Activated naive CD8-positive, alpha-beta T cell (primary cell): ENCODE results near the gene ZNF775.

Experiments used
- H3K27ac Mint-ChIP-seq: one replicate; pipeline ENCODE4 v1.8.0; 2021; ENCODE audit warnings: mixed read lengths
- H3K27me3 Mint-ChIP-seq: one replicate; pipeline ENCODE4 v1.8.0; 2021; ENCODE audit warnings: mixed read lengths
- H3K36me3 Mint-ChIP-seq: one replicate; pipeline ENCODE4 v1.8.0; 2021; ENCODE audit warnings: mixed read lengths
- H3K4me1 Mint-ChIP-seq: one replicate; pipeline ENCODE4 v1.8.0; 2021; ENCODE audit warnings: low read depth, mixed read lengths
- H3K4me3 Mint-ChIP-seq: one replicate; pipeline ENCODE4 v1.8.0; 2021; ENCODE audit warnings: mild to moderate bottlenecking, mixed read lengths
- H3K9me3 Mint-ChIP-seq: one replicate; pipeline ENCODE4 v1.8.0; 2021; ENCODE audit warnings: low read depth, mixed read lengths

Gene ZNF775

GRCh38 chr7:150393325-150393724 is 14.2 kb downstream of the ZNF775 start:
- peaks cover 4% of the 10 kb centered on the region for H3K4me1 Mint-ChIP-seq
- H3K27me3 Mint-ChIP-seq = no peaks in the 10 kb centered on the region
- no peak overlapping the region for H3K27ac Mint-ChIP-seq
- no peak overlapping the region for H3K4me3 Mint-ChIP-seq
- peaks cover 6% of the 10 kb centered on the region for H3K36me3 Mint-ChIP-seq
- H3K9me3 Mint-ChIP-seq = no peaks in the 10 kb centered on the region

- Mint-ChIP-seq H3K27ac (no peak overlapping the region), H3K4me1 (peaks cover 6% of the 10 kb centered on the region), H3K9me3 (no peaks in the 10 kb centered on the region), H3K27me3 (no peaks in the 10 kb centered on the region), H3K36me3 (no peaks in the 10 kb centered on the region), H3K4me3 (no peak overlapping the region)
Measured at GRCh38 chr7:150396426-150396825, 17.3 kb downstream of the ZNF775 start.

- Mint-ChIP-seq H3K9me3 (no peaks in the 10 kb centered on the region), H3K27me3 (no peaks in the 10 kb centered on the region), H3K4me1 (peaks cover 7% of the 10 kb centered on the region), H3K27ac (no peak overlapping the region), H3K36me3 (no peaks in the 10 kb centered on the region), H3K4me3 (no peak overlapping the region)
Measured at GRCh38 chr7:150396851-150397260, 17.7 kb downstream of the ZNF775 start.

- Mint-ChIP-seq H3K4me1 (peaks cover 7% of the 10 kb centered on the region), H3K27ac (no peak overlapping the region), H3K36me3 (no peaks in the 10 kb centered on the region), H3K9me3 (no peaks in the 10 kb centered on the region), H3K27me3 (no peaks in the 10 kb centered on the region), H3K4me3 (no peak overlapping the region)
Measured at GRCh38 chr7:150397346-150398107, 18.4 kb downstream of the ZNF775 start.

- Mint-ChIP-seq H3K27me3 (no peaks in the 10 kb centered on the region), H3K9me3 (no peaks in the 10 kb centered on the region), H3K4me3 (no peak overlapping the region), H3K27ac (no peak overlapping the region), H3K4me1 (peaks cover 8% of the 10 kb centered on the region), H3K36me3 (no peaks in the 10 kb centered on the region)
Measured at GRCh38 chr7:150398108-150398964, 19.2 kb downstream of the ZNF775 start.

- Mint-ChIP-seq H3K9me3 (no peaks in the 10 kb centered on the region), H3K36me3 (no peaks in the 10 kb centered on the region), H3K27ac (no peak overlapping the region), H3K4me3 (no peak overlapping the region), H3K4me1 (peaks cover 10% of the 10 kb centered on the region), H3K27me3 (no peaks in the 10 kb centered on the region)
Measured at GRCh38 chr7:150398965-150399320, 19.8 kb downstream of the ZNF775 start.

- H3K4me1 Mint-ChIP-seq = peaks cover 15% of the 10 kb centered on the region
- no peaks in the 10 kb centered on the region for H3K9me3 Mint-ChIP-seq
- H3K27ac Mint-ChIP-seq = no peak overlapping the region
- H3K36me3 Mint-ChIP-seq = no peaks in the 10 kb centered on the region
- H3K4me3 Mint-ChIP-seq = no peak overlapping the region
- H3K27me3 Mint-ChIP-seq = no peaks in the 10 kb centered on the region
Measured at GRCh38 chr7:150399421-150400007, 20.4 kb downstream of the ZNF775 start.

GRCh38 chr7:150400008-150400787 is 21.1 kb downstream of the ZNF775 start:
- Mint-ChIP-seq H3K27me3 (no peaks in the 10 kb centered on the region), H3K4me1 (peaks cover 13% of the 10 kb centered on the region), H3K36me3 (no peaks in the 10 kb centered on the region), H3K4me3 (no peak overlapping the region), H3K9me3 (no peaks in the 10 kb centered on the region), H3K27ac (no peak overlapping the region)

- H3K27ac Mint-ChIP-seq = no peak overlapping the region
- no peaks in the 10 kb centered on the region for H3K9me3 Mint-ChIP-seq
Measured at GRCh38 chr7:150400788-150401423, 21.8 kb downstream of the ZNF775 start.

GRCh38 chr7:150401424-150401790 is 22.3 kb downstream of the ZNF775 start:
- peaks cover 23% of the 10 kb centered on the region for H3K4me1 Mint-ChIP-seq
- no peaks in the 10 kb centered on the region for H3K9me3 Mint-ChIP-seq
- H3K4me3 Mint-ChIP-seq = no peak overlapping the region
- no peak overlapping the region for H3K27ac Mint-ChIP-seq
- no peaks in the 10 kb centered on the region for H3K27me3 Mint-ChIP-seq
- no peaks in the 10 kb centered on the region for H3K36me3 Mint-ChIP-seq

More at GRCh38 chr7:150400788-150401423, 21.8 kb downstream of the ZNF775 start:
- Mint-ChIP-seq H3K27me3 (no peaks in the 10 kb centered on the region), H3K4me1 (peaks cover 18% of the 10 kb centered on the region), H3K36me3 (no peaks in the 10 kb centered on the region), H3K4me3 (no peak overlapping the region)

- H3K4me1 Mint-ChIP-seq = peaks cover 29% of the 10 kb centered on the region
- H3K36me3 Mint-ChIP-seq = peaks cover under 1% of the 10 kb centered on the region
- H3K4me3 Mint-ChIP-seq = no peak overlapping the region
- H3K27ac Mint-ChIP-seq = peak overlapping the region; percentile 51
- no peaks in the 10 kb centered on the region for H3K9me3 Mint-ChIP-seq
- H3K27me3 Mint-ChIP-seq = no peaks in the 10 kb centered on the region
Measured at GRCh38 chr7:150401861-150402631, 22.9 kb downstream of the ZNF775 start.

- peaks cover 2% of the 10 kb centered on the region for H3K36me3 Mint-ChIP-seq
- peak overlapping the region; percentile 75 for H3K27ac Mint-ChIP-seq
- H3K4me3 Mint-ChIP-seq = peak overlapping the region; percentile 61
- peaks cover 31% of the 10 kb centered on the region for H3K4me1 Mint-ChIP-seq
- no peaks in the 10 kb centered on the region for H3K9me3 Mint-ChIP-seq
- H3K27me3 Mint-ChIP-seq = no peaks in the 10 kb centered on the region
Measured at GRCh38 chr7:150402671-150403321, 23.7 kb downstream of the ZNF775 start.

GRCh38 chr7:150403376-150404171 is 24.4 kb downstream of the ZNF775 start:
- Mint-ChIP-seq H3K9me3 (no peaks in the 10 kb centered on the region), H3K36me3 (peaks cover 2% of the 10 kb centered on the region), H3K4me3 (peak overlapping the region; percentile 88), H3K27me3 (no peaks in the 10 kb centered on the region), H3K27ac (peak overlapping the region; percentile 95), H3K4me1 (peaks cover 33% of the 10 kb centered on the region)
